Keratinocyte (primary cell): ENCODE measurements around the gene ASIC1. TPM values are rescaled to one million over a fixed set of nuclear protein-coding genes. Genes with fewer than 3 reads are reported as not detected.

Source experiments
- DNase-seq: peaks from one replicate; pipeline ENCODE4 v3.0.0-alpha.2; 2011; ENCODE audit warnings: low read depth, missing footprints, low spot score
- FAIRE-seq: peaks from 2 replicates; lab custom pipeline; 2011; peaks lifted over from hg19 to GRCh38; lab: Jason Lieb, UNC
- H2AFZ ChIP-seq: 2 replicates; pipeline ENCODE4 v1.6.0; 2012; ENCODE audit warnings: low read length, control low read depth, inconsistent platforms; ENCODE audit not compliant: control insufficient read depth
- H3K27ac ChIP-seq: 2 replicates; pipeline ENCODE4 v1.5.1; 2011; ENCODE audit warnings: low read length; ENCODE audit not compliant: control insufficient read depth, insufficient read depth
- H3K27me3 ChIP-seq: 3 replicates; pipeline ENCODE4 v1.6.0; 2011; ENCODE audit warnings: low read length; ENCODE audit not compliant: control insufficient read depth, insufficient read depth; ENCODE audit errors: extremely low read depth
- H3K36me3 ChIP-seq, 2 experiments: 2 replicates in 1 of 2; 3 replicates in 1 of 2; pipeline ENCODE4 v1.5.1; 2011; ENCODE audit warnings: low read length in 2 of 2, mild to moderate bottlenecking in 1 of 2; ENCODE audit not compliant: control insufficient read depth in 2 of 2, insufficient read depth in 2 of 2; ENCODE audit errors: extremely low read depth in 1 of 2
- H3K4me1 ChIP-seq: 3 replicates; pipeline ENCODE4 v1.5.1; 2011; ENCODE audit warnings: low read length; ENCODE audit not compliant: control insufficient read depth, insufficient read depth; ENCODE audit errors: extremely low read depth
- H3K4me2 ChIP-seq: 3 replicates; pipeline ENCODE4 v1.6.0; 2011; ENCODE audit warnings: low read depth, low read length; ENCODE audit not compliant: control insufficient read depth, insufficient read depth; ENCODE audit errors: extremely low read depth
- H3K4me3 ChIP-seq, 3 experiments: fragments of 200-600 bp in 1 of 3; sonication (generic) in 1 of 3; 2 replicates in 2 of 3; 3 replicates in 1 of 3; pipeline ENCODE4 v1.5.1; 2011 to 2016; ENCODE audit warnings: low read length in 3 of 3, mild to moderate bottlenecking in 3 of 3, control low read depth in 2 of 3, inconsistent platforms in 1 of 3, low read depth in 1 of 3, mixed read lengths in 1 of 3, mixed run types in 1 of 3, moderate library complexity in 1 of 3; ENCODE audit not compliant: control insufficient read depth in 2 of 3, insufficient read depth in 2 of 3; ENCODE audit errors: extremely low read depth in 1 of 3
- H3K79me2 ChIP-seq: 2 replicates; pipeline ENCODE4 v1.6.0; 2012; ENCODE audit warnings: low read length; ENCODE audit not compliant: control insufficient read depth, insufficient read depth
- H3K9ac ChIP-seq: 3 replicates; pipeline ENCODE4 v1.6.0; 2011; ENCODE audit warnings: low read length; ENCODE audit not compliant: control insufficient read depth, insufficient read depth; ENCODE audit errors: extremely low read depth
- H3K9me1 ChIP-seq: 3 replicates; pipeline ENCODE4 v1.6.0; 2011; ENCODE audit warnings: low read length; ENCODE audit not compliant: control insufficient read depth, insufficient read depth; ENCODE audit errors: extremely low read depth
- H3K9me3 ChIP-seq: 2 replicates; pipeline ENCODE4 v1.5.1; 2012; ENCODE audit warnings: low read depth, low read length; ENCODE audit not compliant: control insufficient read depth
- H4K20me1 ChIP-seq: 3 replicates; pipeline ENCODE4 v1.6.0; 2011; ENCODE audit warnings: low read length; ENCODE audit not compliant: control insufficient read depth, insufficient read depth; ENCODE audit errors: extremely low read depth
- CTCF ChIP-seq, 3 experiments: IDR thresholded peaks in 1 of 3; conservative IDR thresholded peaks in 1 of 3; optimal IDR thresholded peaks in 1 of 3; 2 replicates in 2 of 3; 3 replicates in 1 of 3; pipeline versions ENCODE3 to v1.5.1; 2011; ENCODE audit warnings: low read length in 3 of 3, mild to moderate bottlenecking in 3 of 3, moderate library complexity in 2 of 3, control low read depth in 1 of 3, inconsistent platforms in 1 of 3; ENCODE audit not compliant: insufficient read depth in 2 of 3; ENCODE audit errors: extremely low read depth in 1 of 3
- EZH2 ChIP-seq: IDR thresholded peaks from one replicate; pipeline ENCODE4 v1.6.1; 2012; ENCODE audit warnings: inconsistent platforms, mild to moderate bottlenecking, low read length, moderate library complexity
- dilution Hi-C: fragments of 300-500 bp; cut with MboI; formaldehyde crosslinking; loops from one replicate; pipeline ENCODE4 v1.7.0; 2020; ENCODE audit warnings: low sequenced_read_pairs; ENCODE audit not compliant: extremely low pct_ligation_motif_present
- polyA plus RNA-seq, 5 experiments: library from polyadenylated mRNA; depleted of rRNA in 3 of 5; stranded (reverse) in 3 of 5; stranded (forward) in 1 of 5; unstranded in 1 of 5; fragments of >200 nt; gene quantifications; 1 replicate in 1 of 5; 2 replicates in 3 of 5; 3 replicates in 1 of 5; pipeline versions ENCODE4 v1.2.1 to v1.2.3, GENCODE V29; 2011 to 2012; ENCODE audit warnings: missing spikeins in 2 of 5, low read depth in 1 of 5, low replicate concordance in 1 of 5

The ASIC1 gene
- polyA plus RNA-seq, 1 donor (not counting 4 experiments of a cell fraction or from before 2014, with no cell fraction given), result 5.7 TPM

- Histone ChIP-seq H3K79me2 (peaks cover 60% of the 10 kb centered on the region), H3K4me1 (peaks cover 8% of the 10 kb centered on the region), H3K4me2 (peak overlapping the region; percentile 96), H3K9me3 (no peaks in the 10 kb centered on the region), H4K20me1 (no peaks in the 10 kb centered on the region), H2AFZ (no peak overlapping the region), H3K9ac (peak overlapping the region; percentile 81), H3K27ac (peak overlapping the region; percentile 75), H3K9me1 (no peaks in the 10 kb centered on the region), H3K27me3 (no peaks in the 10 kb centered on the region), H3K36me3 (peaks cover 0 to 7% of the 10 kb centered on the region in 2 experiments), H3K4me3 (peak overlapping the region; percentile 69 to 93 (median 87))
- DNase-seq (no peak), FAIRE-seq (no peak)
- dilution Hi-C loops, result no loop called here
- TF ChIP-seq CTCF (optimal IDR thresholded peaks at IDR 0.05 in 1 of 3, IDR thresholded peaks at IDR 0.05 in 1 of 3, conservative IDR thresholded peaks at IDR 0.05 in 1 of 3; ENCODE audit: extremely low read depth in 1 of 3, insufficient read depth in 2 of 3, low read length in 3 of 3), result no peak
- no peak for TF ChIP-seq EZH2
Measured at GRCh38 chr12:50024227-50024626, 33.2 kb upstream of the ASIC1 start.

GRCh38 chr12:50024805-50025186, 32.6 kb upstream of the ASIC1 start:
- H4K20me1 ChIP-seq, result no peaks in the 10 kb centered on the region
- H3K4me3 ChIP-seq, result peak overlapping the region; percentile 69 to 93 (median 87)
- no peaks in the 10 kb centered on the region for H3K9me3 ChIP-seq
- H2AFZ ChIP-seq, result peak overlapping the region; percentile 91
- peaks cover 8% of the 10 kb centered on the region for H3K4me1 ChIP-seq
- H3K4me2 ChIP-seq, result peak overlapping the region; percentile 96
- DNase-seq (no peak), FAIRE-seq (no peak)
- peaks cover 55% of the 10 kb centered on the region for H3K79me2 ChIP-seq
- peak overlapping the region; percentile 75 for H3K27ac ChIP-seq
- H3K36me3 ChIP-seq, result peaks cover 0 to 7% of the 10 kb centered on the region in 2 experiments
- TF ChIP-seq EZH2, result no peak
- no peaks in the 10 kb centered on the region for H3K27me3 ChIP-seq
- peak overlapping the region; percentile 81 for H3K9ac ChIP-seq
- dilution Hi-C loops, result no loop called here
- H3K9me1 ChIP-seq, result no peaks in the 10 kb centered on the region
